Neural cell (in vitro differentiated cells): ENCODE data around the gene RASSF4.

Experiments used
- CTCF ChIP-seq: fragments of 450-650 bp; IDR thresholded peaks from 2 replicates; pipeline ENCODE4 v1.5.1; 2014; ENCODE audit warnings: antibody characterized with exemption, mild to moderate bottlenecking, moderate library complexity; ENCODE audit not compliant: poor library complexity, severe bottlenecking
- EZH2 ChIP-seq: fragments of 200-600, 300-800 bp; shearing (Covaris generic), sonication (generic); IDR thresholded peaks from 2 replicates; pipeline ENCODE4 v1.6.1; 2014; ENCODE audit warnings: antibody characterized with exemption, low read length, borderline replicate concordance, mild to moderate bottlenecking; ENCODE audit not compliant: insufficient read depth, poor library complexity, severe bottlenecking
- MXI1 ChIP-seq: fragments of 450-650 bp; conservative IDR thresholded peaks from 2 replicates; pipeline ENCODE4 v1.6.1; 2014; ENCODE audit warnings: antibody characterized with exemption, mild to moderate bottlenecking; ENCODE audit not compliant: poor library complexity, severe bottlenecking
- POLR2AphosphoS5 ChIP-seq: IDR thresholded peaks from 2 replicates; pipeline ENCODE4 v1.6.1; 2012
- REST ChIP-seq: IDR thresholded peaks from 2 replicates; pipeline ENCODE4 v1.6.1; 2012; ENCODE audit warnings: borderline replicate concordance
- TAF1 ChIP-seq: IDR thresholded peaks from 2 replicates; pipeline ENCODE4 v1.6.1; 2012; ENCODE audit warnings: low read depth

GRCh38 chr10:44959247-44960087 lies at the start of gene RASSF4:
- TF ChIP-seq POLR2AphosphoS5, result peak; percentile 37
- peak; percentile 55 for TF ChIP-seq MXI1
- TF ChIP-seq CTCF, result no peak
- no peak for TF ChIP-seq EZH2
- TF ChIP-seq REST, result no peak
- TF ChIP-seq TAF1, result peak; percentile 52
